Smooth muscle cell of the brain vasculature (primary cell): ENCODE results near the gene RABGAP1L.

ENCODE experiments used
- DNase-seq: peaks from one replicate; pipeline ENCODE4 v3.0.0-alpha.2; 2012; ENCODE audit warnings: low read depth, low spot score

RABGAP1L gene

DNA sequence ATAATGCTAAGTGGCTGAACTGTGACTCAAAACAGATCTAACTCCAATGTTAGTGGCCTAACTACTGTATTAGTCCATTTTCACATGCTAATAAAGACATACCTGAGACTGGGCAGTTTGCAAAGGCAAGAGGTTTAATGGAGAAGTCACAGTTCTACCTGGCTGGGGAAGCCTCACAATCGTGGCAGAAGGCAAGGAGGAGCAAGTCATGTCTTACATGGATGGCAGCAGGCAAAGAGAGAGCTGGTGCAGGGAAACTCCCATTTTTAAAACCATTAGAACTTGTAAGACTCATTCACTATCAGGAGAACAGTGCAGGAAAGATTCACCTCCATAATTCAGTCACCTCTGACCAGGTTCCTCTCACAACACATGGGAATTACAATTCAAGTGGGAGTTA is 760.8 kb downstream of the RABGAP1L start:
- no peak for DNase-seq

DNA sequence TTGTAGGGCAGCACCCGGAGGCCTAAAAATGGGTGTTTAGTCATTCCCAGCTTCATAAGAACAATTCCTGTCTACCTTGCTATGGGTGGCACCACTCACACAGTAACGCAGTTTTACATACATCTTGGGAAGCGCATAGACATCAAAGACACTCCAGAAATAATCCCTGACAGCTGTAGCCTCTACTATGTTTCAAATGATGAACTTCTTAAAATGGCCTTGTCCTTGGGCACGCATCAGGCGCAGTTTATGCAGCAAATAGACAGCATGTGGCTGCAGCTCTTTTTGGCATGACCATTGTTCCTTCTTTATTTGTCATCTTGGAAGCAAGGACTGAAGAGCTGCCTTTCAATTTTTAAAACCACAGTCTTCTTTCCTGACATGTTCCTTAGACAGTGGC is 762.8 kb downstream of the RABGAP1L start:
- no peak for DNase-seq

DNA sequence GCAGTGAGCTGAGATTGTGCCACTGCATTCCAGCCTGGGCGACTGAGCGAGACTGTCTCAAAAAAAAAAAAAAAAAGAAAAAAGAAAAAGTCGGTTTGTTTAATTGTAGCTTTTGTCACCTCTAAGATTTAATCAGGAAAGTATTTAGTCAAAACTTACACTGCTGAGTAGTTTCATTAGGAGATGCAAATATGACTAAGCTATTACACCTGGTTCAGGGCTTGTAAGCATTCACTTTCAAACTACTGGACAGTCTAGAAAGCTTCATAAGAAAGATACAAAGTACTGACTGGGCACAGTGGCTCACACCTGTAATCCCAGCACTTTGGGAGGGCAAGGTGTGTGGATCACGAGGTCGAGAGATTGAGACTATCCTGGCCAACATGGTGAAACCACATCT is 764.5 kb downstream of the RABGAP1L start:
- no peak for DNase-seq

DNA sequence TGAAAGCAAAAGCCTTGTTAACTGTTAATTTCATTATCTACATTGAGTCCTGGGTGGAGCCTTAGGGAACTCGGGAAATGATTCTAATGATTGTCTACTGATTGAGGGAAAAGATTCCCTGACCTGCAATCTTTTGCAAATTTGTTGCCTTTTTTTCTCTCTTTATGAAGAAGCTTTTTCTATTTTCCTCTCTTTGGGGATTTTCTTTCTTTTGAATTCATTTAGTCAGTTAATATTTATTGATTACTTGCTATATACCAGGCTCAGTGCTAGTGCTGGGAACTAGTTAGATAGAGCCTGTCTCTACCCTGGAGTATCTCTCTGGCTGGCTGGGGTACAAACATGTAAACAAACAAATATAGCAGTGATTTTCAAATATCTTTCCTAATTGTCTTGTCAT is 769.2 kb downstream of the RABGAP1L start:
- no peak for DNase-seq

DNA sequence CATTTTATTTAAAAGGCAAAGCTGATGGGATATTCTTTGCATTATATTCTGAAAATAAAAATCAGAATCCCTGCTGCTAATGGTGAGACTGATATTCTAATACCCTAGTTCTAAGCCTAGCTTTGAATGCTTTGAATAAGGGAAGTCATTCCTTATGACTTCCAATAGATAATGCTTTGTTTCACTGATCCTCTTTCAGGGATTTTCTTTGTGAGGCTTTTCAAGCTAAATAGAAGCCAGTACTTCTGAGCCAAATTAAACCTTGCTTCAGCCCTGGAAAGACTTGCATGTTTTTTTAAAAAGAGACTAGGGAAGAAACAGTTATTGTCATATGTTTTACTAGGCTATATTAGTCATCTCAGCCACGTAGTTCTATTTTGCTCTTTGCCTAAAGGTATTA is 771.9 kb downstream of the RABGAP1L start:
- no peak for DNase-seq

DNA sequence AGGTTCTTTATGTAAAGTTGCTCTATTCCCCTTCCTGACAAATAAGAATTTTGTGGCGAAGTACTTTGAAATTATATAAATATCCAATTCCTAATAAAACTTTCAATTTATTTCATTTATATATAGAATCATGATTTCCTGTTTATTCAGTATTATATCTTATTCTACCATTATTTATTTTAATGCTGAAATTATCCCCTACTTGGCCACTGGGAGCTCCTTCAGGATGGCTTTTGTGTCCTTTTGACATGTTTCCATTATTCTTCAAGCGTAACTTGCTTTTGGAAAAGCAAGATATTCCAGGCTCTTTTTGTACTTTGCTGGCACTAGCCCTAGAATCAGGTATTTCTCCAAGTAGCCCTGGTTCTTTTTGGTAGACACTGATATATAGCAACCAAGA is 773.3 kb downstream of the RABGAP1L start:
- no peak for DNase-seq

DNA sequence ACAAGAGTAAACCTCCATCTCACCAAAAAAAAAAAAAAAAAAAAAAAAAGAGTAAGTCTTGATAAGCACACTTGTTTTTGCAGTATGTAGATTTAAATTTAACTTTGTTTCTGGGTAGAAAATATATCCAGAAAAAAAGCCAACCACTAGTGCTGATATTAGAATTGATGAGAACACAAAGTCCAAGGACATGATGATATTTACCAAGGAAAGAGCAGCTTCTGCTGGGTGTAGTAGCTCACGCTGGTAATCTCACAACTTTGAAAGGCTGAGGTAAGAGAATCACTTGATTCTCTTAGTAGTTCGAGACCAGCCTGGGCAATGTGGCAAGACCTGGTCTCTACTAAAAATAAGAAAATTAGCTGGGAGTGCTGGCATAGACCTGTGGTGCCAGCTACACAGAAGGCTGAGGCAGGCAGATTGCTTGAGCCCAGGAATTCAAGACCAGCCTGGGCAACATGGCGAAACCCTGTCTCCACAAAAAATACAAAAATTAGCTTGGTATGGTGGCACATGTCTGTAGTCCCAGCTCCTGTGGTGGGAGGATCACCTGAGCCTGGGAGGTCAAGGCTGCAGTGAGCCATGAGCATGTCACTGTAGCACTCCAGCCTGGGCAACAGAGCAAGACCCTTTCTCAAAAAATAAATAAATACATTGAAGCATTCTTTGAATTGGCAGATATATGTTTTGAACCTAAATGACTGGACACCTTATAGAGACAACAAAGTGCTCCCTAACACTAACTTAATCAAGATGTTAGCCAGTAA is 776.8 kb downstream of the RABGAP1L start:
- DNase-seq, result no peak

DNA sequence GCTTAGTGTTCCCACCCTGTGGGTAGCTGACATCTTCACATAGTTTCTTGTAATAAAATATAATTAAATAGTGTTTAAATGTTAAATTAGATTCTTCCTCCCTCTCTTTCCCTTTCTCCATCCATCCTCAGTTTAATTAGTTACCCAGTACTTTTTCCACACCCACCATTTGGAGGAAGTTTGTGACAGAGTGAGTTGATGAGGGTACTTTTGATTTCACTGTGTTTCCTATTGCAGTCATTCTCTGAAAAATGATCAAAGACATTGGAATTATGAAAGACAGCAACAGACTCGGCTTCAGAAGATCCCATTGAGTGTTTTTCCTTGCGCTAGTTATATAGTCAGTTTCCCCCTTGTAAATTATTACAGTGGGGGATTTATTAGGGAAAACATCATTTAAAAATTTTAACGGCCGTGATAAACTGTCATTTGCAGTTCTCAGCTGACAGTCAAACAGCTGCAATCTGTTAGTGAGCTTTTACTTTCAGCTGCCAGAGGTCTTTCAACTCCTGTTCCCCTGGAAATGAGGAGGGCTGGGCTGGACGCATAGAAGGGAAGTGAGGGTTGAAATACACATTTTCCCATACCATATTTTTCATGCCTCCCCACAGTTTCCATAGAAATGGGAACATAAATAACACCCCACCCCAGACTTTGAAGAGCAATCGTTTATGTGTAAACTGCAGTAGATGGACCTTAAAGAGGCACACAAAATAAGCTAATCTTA is 779.1 kb downstream of the RABGAP1L start:
- DNase-seq, result no peak

DNA sequence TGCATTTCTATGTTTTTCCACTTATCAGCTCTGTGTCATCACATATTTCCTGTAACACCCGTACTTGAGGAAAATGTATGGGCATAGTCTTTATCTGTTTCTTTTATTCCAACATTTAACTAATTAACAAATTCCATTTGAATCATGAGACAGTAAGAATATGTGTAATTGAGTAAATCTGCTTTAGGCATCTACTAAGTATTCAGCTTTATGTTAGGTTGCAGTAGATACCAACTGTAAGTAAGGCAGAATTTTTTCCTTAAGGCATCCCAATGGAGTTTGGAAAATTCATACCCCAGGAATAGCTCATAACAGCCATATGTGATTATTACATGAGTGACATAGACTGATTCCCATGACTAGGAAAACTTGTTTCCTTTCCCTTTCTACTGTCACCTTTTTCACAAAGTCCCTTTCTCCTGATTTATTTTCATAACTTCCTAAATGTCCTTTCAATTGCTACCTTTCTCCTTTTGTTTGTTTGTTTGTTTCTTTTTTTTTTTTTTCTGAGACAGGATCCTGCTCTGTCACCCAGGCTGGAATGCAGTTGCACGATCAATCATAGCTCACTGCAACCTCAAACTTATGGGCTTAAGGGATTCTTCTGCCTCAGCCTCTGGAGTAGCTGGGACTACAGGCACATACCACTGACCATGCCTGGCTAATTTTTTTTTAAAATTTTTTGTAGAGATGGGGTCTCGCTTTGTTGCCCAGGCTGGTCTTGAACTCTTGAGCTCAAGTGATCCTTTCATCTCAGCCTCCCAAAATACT is 780.6 kb downstream of the RABGAP1L start:
- DNase-seq, result no peak

DNA sequence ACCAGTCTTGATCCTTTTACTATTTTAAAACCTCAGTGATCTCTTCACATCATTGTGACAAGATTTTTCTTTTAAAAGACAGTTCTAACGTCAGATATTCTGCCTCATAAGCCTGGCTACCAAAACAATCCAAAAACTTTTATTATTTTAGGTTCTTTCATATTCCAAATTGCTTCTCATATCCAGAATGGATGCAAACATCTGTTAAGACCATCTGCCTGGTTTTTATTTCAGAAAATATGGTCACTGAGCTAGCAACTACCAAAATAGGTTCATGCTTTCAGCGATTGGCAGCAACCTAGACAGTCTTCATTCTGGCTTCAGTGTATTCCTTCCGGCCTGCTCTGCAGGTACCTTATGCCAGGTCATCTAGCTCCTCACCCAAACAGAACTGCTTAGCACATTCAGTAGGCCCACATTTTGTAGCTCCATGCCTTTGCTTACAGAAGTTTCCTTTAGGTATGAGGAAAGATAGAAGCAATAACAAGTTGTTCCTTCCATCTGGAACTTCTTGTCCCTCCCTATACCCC is 781.4 kb downstream of the RABGAP1L start:
- no peak for DNase-seq

DNA sequence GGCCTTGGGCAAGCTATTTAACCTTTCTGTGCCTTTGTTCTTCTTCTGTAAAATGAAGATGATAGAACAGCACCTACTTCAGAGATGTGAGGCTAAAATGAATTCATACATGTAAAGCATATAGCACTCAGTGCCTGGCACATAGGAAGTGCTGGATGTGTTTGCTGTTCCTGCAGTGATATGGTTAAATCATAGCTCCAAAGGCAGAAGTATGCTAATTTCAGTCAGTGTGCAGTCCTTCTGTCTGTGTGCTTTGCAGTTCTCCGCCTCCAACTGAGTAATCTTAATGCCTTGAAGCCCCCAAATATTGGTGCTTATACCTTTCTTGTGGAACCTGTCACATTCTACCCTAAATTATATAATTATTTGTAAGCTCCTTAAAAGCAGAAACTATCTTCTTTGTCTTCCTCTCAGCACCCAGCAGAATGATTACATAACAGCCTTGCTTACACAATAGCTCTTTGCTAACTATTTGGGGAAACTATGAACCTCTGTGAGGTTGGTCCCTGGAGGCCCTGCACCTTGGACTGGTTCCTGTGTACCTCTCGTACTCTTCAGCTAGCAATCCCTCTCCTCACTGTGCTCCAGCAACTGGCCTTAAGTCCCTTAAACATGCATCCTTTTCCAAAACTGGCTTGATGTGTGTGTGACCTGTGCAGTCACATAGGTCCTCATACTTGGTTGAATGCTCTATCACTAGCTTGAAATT is 783.4 kb downstream of the RABGAP1L start:
- no peak for DNase-seq

DNA sequence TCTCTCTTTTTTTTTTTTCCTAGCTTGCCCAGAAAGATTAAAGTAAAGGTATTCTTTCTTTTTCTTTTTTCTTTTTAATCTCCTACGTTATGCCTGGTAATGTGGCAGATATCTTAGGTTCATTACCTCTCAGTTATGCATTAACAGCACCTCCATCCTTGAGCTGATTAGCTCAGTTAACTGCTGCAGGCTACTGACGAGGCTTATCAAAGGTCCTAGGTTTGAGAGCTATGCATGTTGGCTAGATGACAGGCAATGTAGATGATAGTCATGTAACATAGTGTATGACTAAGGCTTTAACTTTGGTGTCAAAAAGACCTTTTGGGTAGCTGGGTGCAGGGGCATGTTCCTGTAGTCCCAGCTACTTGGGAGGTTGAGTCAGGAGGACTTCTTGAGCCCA is 786.7 kb downstream of the RABGAP1L start:
- DNase-seq, result no peak

DNA sequence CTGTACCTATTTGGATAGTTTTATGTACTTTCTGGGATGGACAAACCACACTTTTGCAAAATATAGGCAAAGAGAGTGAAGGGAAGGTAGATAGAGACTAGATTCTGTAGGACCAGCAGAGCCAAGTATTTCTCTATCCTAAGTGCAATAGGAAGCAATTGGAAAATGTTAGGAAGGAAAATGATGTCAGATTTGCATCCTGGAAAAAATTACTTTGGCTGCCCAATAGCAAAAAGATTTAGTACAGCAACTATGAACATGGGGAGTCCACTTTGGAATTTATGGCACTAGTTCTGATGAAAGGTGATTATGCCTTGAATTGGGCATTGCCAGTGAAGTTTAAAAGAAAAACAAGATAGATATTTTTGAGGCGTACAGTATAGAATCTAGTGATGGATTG is 789.7 kb downstream of the RABGAP1L start:
- DNase-seq, result no peak

DNA sequence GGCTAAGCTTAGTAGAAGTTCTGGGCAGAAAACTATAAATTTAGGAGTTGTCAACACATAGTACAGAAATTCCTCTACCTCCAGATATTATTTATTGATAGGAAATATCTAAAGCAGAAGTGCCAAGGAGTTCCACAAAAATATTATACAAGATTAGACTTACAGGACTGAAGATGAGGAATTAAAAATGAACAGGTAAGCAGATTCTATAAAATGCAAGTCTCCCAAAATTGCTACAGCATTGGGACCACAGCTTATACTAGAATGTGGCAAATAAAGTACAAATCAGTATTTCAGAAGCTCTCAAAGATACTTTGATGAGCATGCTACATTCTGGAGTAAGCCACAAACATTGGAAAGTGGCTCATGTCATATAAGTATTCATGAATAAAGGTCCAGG is 790.3 kb downstream of the RABGAP1L start:
- DNase-seq, result no peak

DNA sequence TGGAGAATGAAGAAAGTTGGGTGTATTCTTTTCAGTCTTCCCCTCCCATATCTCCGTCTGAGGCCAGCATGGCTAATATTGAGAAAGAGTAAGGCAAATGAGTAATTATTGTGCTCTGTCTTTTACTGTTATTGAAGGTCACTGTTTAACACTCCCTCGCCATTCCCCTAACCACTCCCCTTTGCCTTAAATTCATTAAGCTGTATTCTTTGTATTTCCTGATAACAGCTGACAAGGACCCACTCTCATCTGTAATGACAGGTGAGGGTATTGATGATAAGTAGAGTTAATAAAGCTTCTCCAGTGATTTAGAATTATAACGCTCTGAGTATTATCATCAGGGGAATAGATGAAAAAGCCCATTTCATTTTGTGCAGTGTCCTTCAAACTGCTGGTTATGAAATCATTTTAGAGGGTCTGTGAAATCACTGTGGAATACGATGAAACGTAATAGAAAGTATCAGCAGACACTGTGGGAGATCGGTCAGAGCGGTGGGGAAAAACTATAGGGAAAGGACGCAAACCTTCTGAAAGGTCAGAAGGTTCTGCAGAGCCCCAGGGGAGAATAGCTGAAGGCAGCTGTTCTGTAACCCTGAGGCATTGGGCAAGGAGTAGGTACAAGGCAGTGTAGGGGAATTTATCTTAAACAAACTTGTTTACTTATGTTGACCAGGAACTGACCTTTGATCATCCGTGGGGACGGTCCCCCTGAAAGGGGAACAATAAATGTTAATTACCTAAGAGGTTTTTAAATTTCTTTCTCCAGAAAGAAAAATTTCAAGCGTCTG is 794.2 kb downstream of the RABGAP1L start:
- no peak for DNase-seq

DNA sequence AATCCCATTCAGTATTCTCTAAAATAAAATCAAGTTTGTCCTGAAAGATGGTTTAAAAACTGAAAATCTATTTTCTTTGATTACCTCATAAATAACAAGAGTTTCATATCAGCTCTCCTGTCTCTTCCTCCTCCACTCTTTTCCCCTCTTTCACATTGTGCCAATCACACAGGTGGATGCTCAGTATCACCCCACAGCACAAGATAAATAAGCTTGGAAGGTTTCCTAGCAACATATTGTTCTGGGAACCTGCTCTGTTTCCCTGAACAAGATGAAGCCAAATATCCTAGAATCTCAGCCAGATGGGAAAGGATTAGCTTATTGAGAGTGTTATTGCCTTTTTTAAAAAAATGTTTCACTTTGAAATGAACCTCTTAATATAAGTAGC is 794.7 kb downstream of the RABGAP1L start:
- no peak for DNase-seq

DNA sequence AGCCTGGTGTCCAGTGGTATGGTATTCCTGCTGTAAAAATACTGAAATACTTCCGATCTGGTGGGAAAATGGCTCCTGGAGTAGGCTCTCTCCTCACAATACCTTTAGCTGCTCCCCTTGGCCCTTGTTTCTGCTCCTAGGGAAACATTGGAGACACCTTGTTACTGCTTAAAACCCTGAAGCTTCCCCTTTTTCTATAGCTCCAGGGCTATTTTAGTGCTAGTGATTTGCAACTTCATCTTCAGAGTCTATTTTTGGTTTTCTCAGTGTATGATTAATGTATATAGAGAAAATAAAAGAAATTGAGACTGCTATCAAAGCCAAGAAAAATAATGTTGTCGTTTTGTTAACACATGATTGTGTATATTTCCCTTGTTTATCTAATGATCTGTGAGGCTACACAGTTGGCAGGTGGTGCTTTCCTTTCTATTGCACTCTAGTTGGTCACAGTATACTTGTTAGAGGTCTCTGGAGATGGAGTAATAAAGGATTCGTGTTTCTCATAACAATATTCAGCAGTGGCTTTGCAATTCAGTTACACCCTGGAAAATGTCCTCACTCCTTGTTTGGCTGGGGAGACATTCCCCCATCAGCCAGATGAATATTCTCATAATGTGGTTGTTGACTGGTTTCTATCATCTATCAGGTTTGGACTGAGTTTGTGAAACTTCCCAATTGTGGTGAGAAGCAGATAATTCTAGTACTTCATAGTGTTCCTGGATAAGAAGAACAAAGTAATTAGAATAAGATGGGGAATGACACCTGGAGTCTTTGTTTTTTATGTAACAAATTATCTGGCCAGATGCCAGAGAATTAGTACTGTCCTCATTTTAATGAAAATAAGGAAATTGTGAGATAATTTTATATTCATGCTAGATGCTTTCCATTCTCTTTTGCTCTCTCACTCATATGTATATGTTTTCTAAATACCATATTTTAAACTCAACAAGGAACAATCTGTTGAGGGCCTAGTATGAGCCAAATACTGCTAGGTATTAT is 795.6 kb downstream of the RABGAP1L start:
- DNase-seq, result no peak

DNA sequence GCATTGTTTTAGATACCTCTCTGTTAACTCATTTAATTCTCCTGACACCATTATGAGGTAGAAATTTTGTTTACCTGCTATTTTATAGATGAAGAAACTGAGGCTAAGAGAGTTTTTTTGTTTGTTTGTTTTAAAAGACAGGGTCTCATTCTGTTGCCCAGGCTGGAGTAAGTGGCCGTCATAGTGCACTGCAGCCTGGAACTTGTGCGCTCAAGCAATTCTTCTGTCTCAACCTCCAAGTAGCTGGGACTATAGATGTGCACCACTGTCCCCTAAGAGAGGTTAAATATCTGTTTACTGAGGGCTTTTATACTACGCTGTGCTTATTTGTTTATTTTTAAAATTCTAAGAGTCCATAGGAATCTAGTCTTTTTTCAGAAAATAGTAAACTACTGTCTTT is 796.8 kb downstream of the RABGAP1L start:
- no peak for DNase-seq

DNA sequence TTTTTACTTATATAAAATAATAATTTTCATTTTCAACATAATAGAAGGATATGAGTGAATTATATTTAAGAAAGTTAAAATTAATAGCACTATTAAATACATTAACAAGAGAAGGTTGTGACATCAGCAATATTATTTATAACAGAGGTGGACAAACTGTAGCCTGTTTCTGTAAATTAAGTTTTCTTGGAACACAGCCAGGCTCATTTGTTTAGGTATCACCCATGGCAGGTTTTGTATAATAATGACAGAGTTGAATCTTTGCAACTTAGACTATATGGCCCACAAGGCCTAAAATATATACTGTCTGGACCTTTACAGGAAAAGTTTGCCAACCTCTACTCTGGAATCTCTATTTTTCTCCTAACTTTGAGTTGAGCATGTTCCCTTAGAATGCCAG is 797.7 kb downstream of the RABGAP1L start:
- DNase-seq, result no peak

DNA sequence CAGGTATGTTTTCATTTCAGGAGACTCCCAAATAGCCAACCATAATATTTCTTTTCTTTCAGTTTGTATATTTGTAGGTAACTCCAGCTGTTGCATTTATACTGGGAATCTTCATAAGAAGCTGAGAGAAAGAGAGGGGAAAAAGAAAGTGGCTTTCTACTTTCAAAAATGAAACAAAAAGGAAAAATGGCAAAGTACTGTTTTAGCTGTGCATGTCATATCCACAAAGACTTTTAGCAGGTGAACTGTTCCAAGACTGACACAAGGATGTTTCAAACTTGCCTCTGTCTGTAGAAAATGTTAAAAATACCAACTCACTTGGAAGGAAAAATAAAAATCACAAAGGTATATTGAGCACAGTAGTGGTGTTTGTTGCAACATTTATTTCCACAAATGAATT is 798.5 kb downstream of the RABGAP1L start:
- DNase-seq, result no peak
